Dendritic cell treated with granulocyte-macrophage colony-stimulating factor and Interleukin-4, amounts not matched to agents 40 ng/mL and 50 ng/mL, for 4 days (primary cell): ENCODE measurements around the gene FAM76A.
"Not testable (repeated sequence)": the region's sequence is repeated elsewhere in the genome, so short reads cannot be mapped to it uniquely, and the experiment has no call there.

Source experiments
- H3K27ac Mint-ChIP-seq: one replicate; pipeline ENCODE4 v1.8.0; 2022; ENCODE audit warnings: mild to moderate bottlenecking, mixed read lengths
- H3K27me3 Mint-ChIP-seq: one replicate; pipeline ENCODE4 v1.8.0; 2022; ENCODE audit warnings: mild to moderate bottlenecking, mixed read lengths
- H3K36me3 Mint-ChIP-seq: one replicate; pipeline ENCODE4 v1.8.0; 2022; ENCODE audit warnings: low read depth, mixed read lengths
- H3K4me1 Mint-ChIP-seq: one replicate; pipeline ENCODE4 v1.8.0; 2022; ENCODE audit warnings: low read depth, mixed read lengths
- H3K4me3 Mint-ChIP-seq: one replicate; pipeline ENCODE4 v1.8.0; 2022; ENCODE audit warnings: mild to moderate bottlenecking, moderate library complexity, mixed read lengths
- H3K9me3 Mint-ChIP-seq: one replicate; pipeline ENCODE4 v1.8.0; 2022; ENCODE audit warnings: mixed read lengths
- intact Hi-C: fragments of 100-400 bp; cut with micrococcal nuclease; formaldehyde crosslinking; loops from one replicate; pipeline ENCODE4 v1.15.0; 2022

Gene FAM76A

GRCh38 chr1:27752360-27752759, 26.6 kb downstream of the FAM76A start:
- Mint-ChIP-seq H3K4me3 (no peak overlapping the region), H3K9me3 (no peaks in the 10 kb centered on the region), H3K4me1 (peaks cover 17% of the 10 kb centered on the region), H3K36me3 (peaks cover 90% of the 10 kb centered on the region), H3K27me3 (no peaks in the 10 kb centered on the region), H3K27ac (no peak overlapping the region)
- intact Hi-C loops: no loop called here

- peaks cover 95% of the 10 kb centered on the region for H3K36me3 Mint-ChIP-seq
- no peaks in the 10 kb centered on the region for H3K27me3 Mint-ChIP-seq
- H3K4me1 Mint-ChIP-seq: peaks cover 6% of the 10 kb centered on the region
- no peak overlapping the region for H3K4me3 Mint-ChIP-seq
- no peak overlapping the region for H3K27ac Mint-ChIP-seq
- no peaks in the 10 kb centered on the region for H3K9me3 Mint-ChIP-seq
- intact Hi-C loops: no loop called here
These were observed 29.5 kb downstream of the FAM76A start for GRCh38 chr1:27755286-27755685.

- Mint-ChIP-seq H3K27ac (no peak overlapping the region), H3K36me3 (peaks cover 95% of the 10 kb centered on the region), H3K4me1 (peaks cover under 1% of the 10 kb centered on the region), H3K27me3 (no peaks in the 10 kb centered on the region), H3K9me3 (no peaks in the 10 kb centered on the region), H3K4me3 (no peak overlapping the region)
- intact Hi-C loops: no loop called here
These were observed 30.1 kb downstream of the FAM76A start for GRCh38 chr1:27755865-27756264.

GRCh38 chr1:27759236-27759635, 33.5 kb downstream of the FAM76A start:
- Mint-ChIP-seq H3K9me3 (no peaks in the 10 kb centered on the region), H3K27me3 (no peaks in the 10 kb centered on the region), H3K4me3 (no peak overlapping the region), H3K36me3 (peaks cover 71% of the 10 kb centered on the region), H3K27ac (no peak overlapping the region), H3K4me1 (no peaks in the 10 kb centered on the region)
- intact Hi-C loops: no loop called here

- Mint-ChIP-seq H3K4me3 (no peak overlapping the region), H3K36me3 (peaks cover 59% of the 10 kb centered on the region), H3K27me3 (no peaks in the 10 kb centered on the region), H3K9me3 (no peaks in the 10 kb centered on the region), H3K27ac (no peak overlapping the region), H3K4me1 (no peaks in the 10 kb centered on the region)
- intact Hi-C loops: no loop called here
These were observed 34.7 kb downstream of the FAM76A start for GRCh38 chr1:27760426-27760825.

GRCh38 chr1:27762033-27762432, 36.3 kb downstream of the FAM76A start:
- H3K27me3 Mint-ChIP-seq: no peaks in the 10 kb centered on the region
- H3K9me3 Mint-ChIP-seq: no peaks in the 10 kb centered on the region
- no peaks in the 10 kb centered on the region for H3K4me1 Mint-ChIP-seq
- no peak overlapping the region for H3K27ac Mint-ChIP-seq
- no peak overlapping the region for H3K4me3 Mint-ChIP-seq
- intact Hi-C loops: no loop called here
- H3K36me3 Mint-ChIP-seq: peaks cover 43% of the 10 kb centered on the region

GRCh38 chr1:27763358-27763757, 37.6 kb downstream of the FAM76A start:
- H3K4me1 Mint-ChIP-seq: peaks cover 4% of the 10 kb centered on the region
- peaks cover 32% of the 10 kb centered on the region for H3K36me3 Mint-ChIP-seq
- no peak overlapping the region for H3K27ac Mint-ChIP-seq
- H3K27me3 Mint-ChIP-seq: no peaks in the 10 kb centered on the region
- H3K4me3 Mint-ChIP-seq: no peak overlapping the region
- no peaks in the 10 kb centered on the region for H3K9me3 Mint-ChIP-seq
- intact Hi-C loops: no loop called here

- no peak overlapping the region for H3K4me3 Mint-ChIP-seq
- H3K27ac Mint-ChIP-seq: no peak overlapping the region
These were observed 44.6 kb downstream of the FAM76A start for GRCh38 chr1:27770293-27770830.

GRCh38 chr1:27772036-27772931, 46.5 kb downstream of the FAM76A start:
- H3K27me3 Mint-ChIP-seq: no peaks in the 10 kb centered on the region
- intact Hi-C loops: loop anchor here (2.0 kb wide), 1 partner anchor 47 kb away; the partner anchor contains the start of gene FAM76A
- H3K9me3 Mint-ChIP-seq: no peaks in the 10 kb centered on the region

More at GRCh38 chr1:27770293-27770830, 44.6 kb downstream of the FAM76A start:
- no peaks in the 10 kb centered on the region for H3K9me3 Mint-ChIP-seq
- intact Hi-C loops: no loop called here
- H3K4me1 Mint-ChIP-seq: peaks cover 7% of the 10 kb centered on the region
- H3K36me3 Mint-ChIP-seq: peaks cover 10% of the 10 kb centered on the region
- H3K27me3 Mint-ChIP-seq: no peaks in the 10 kb centered on the region

GRCh38 chr1:27772932-27773825, 47.4 kb downstream of the FAM76A start, which contains the start of gene STX12:
Gene STX12, plus strand, starts transcription at chr1:27773219. Its CDS starts 89 bp downstream, at chr1:27773308.
- Mint-ChIP-seq H3K27me3 (no peaks in the 10 kb centered on the region), H3K36me3 (peaks cover 29% of the 10 kb centered on the region), H3K4me3 (peak within 1 kb of the TSS; percentile 94), H3K4me1 (peaks cover 28% of the 10 kb centered on the region), H3K27ac (peak within 1 kb of the TSS; percentile 87), H3K9me3 (no peaks in the 10 kb centered on the region)
- intact Hi-C loops: loop anchor here (2.0 kb wide), 1 partner anchor 48 kb away; the partner anchor contains the start of gene FAM76A

More at GRCh38 chr1:27772036-27772931, 46.5 kb downstream of the FAM76A start:
- Mint-ChIP-seq H3K36me3 (peaks cover 28% of the 10 kb centered on the region), H3K27ac (peak overlapping the region; percentile 87), H3K4me1 (peaks cover 21% of the 10 kb centered on the region), H3K4me3 (peak overlapping the region; percentile 94)

- Mint-ChIP-seq H3K4me3 (peak overlapping the region; percentile 94), H3K27ac (peak overlapping the region; percentile 87), H3K27me3 (no peaks in the 10 kb centered on the region), H3K4me1 (peaks cover 32% of the 10 kb centered on the region), H3K9me3 (no peaks in the 10 kb centered on the region), H3K36me3 (peaks cover 29% of the 10 kb centered on the region)
- intact Hi-C loops: loop anchor here (2.0 kb wide), 1 partner anchor 49 kb away; the partner anchor contains the start of gene FAM76A
These were observed 48.2 kb downstream of the FAM76A start for GRCh38 chr1:27773826-27774445.

- Mint-ChIP-seq H3K9me3 (no peaks in the 10 kb centered on the region), H3K27ac (no peak overlapping the region), H3K4me3 (no peak overlapping the region), H3K4me1 (peaks cover 39% of the 10 kb centered on the region), H3K36me3 (peaks cover 34% of the 10 kb centered on the region), H3K27me3 (no peaks in the 10 kb centered on the region)
- intact Hi-C loops: no loop called here
These were observed 48.9 kb downstream of the FAM76A start for GRCh38 chr1:27774654-27775053.

GRCh38 chr1:27775336-27775735, 49.6 kb downstream of the FAM76A start:
- intact Hi-C loops, H3K4me3 Mint-ChIP-seq, H3K9me3 Mint-ChIP-seq, H3K27ac Mint-ChIP-seq, H3K27me3 Mint-ChIP-seq: not testable (repeated sequence)
- Mint-ChIP-seq H3K4me1 (peaks cover 46% of the 10 kb centered on the region), H3K36me3 (peaks cover 40% of the 10 kb centered on the region)
